ENCODE results near the gene CTXN3.
A peak's percentile ranks its signal among the peaks of the same experiment; 100 is the strongest.

CTXN3 gene

DNA sequence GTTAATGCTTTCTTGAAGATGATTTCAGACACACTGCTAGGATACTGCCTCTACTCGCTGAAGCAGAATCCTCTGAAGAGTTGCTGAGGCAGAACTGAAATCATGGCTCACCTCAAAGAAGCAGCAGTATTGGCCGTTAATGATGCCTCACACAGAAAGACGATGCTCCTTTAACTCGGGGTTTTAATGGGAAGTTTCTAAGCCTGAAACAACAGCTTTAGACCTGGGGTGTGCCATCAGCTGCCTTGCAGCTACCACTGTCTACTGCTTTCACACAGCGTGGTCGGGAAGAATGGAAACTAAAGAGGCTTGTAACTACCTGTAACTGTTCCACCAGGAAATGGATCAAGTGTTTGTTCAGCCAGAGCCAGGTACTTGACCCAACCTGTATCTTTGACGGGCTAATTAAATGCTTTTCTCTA is at the start of gene CTXN3:
Gene CTXN3 (plus strand): TSS at position 65 of the 422 bp plus-strand sequence. CDS start 8,440 bp downstream, outside the sequence.
- DNase-seq, result peak; percentile 3

DNA sequence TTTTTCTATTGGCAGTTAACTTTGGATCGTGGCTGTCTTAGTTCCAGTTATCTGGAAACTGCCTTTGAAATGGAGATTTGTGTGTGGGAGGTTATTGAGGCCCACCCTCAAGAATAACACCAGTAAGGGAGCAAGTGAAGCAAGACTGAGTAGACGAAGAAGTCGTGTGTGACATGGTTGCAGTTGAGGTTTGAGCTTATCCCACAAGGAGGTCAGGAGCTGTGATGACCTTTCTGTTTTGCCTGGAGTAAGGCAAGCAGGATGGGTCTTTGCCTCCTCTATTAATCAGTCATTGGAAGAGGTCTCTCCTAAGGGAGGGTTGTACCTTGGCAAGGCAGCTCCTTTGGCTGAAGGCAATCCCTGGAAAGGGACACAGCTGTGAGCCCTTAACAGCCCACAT is 49.6 kb upstream of the CTXN3 start:
- no peak for DNase-seq

DNA sequence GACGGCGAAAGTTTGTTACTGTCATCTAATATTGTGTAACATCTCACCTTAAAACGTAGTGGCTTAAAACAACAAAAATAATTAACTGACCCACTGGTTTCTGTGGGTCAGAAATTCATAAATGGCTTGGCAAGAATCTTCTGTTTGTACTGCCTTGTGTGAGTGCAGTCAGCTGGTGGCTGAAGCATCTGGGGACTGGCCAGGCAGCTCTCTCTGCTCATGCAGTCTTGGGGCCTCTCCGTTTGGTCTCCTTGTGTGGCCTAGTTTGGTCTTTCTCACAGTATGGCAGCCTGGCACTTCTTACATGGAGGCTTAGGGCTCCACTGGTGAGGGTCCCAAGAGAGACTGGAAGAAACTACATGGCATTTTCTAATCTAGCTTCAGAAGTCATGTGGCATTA is 49.0 kb upstream of the CTXN3 start:
- DNase-seq, result no peak

DNA sequence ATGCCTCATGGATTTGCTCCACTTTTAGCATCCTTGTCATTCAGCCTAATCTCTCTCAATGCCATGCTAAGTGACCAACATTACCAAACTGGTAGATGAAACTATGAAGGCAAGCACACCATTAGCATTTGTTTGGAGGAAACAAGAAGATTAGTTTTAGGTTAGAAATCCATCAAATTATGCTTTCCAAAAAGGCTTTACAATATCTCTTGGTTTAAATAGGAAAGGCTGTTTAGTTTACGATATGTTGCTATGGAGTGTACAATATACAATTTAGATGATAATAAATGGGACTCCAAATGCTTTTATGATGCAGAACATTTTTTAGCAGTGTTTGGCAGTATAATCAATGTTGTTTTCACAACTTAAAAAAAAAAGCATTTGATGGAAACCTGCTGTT is 47.8 kb upstream of the CTXN3 start:
- DNase-seq, result no peak

DNA sequence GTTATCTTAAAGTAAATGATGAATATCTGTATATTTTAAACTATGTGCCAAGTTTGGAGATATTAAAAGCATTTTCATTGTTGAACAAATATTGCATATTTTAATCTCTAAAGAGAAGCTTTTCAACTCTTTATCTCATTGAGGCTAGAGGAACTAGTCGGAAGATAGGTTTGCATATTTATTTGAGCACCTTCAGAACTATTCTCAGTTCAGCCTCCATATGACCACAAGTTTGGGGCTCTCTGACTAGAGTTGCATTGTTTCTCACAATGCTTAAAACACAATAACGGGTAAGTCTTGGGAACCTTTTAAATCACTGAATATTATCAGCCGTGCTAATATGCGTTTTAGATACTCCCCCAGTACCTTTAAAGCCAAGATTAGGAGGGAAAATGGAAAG is 47.3 kb upstream of the CTXN3 start:
- DNase-seq, result no peak

DNA sequence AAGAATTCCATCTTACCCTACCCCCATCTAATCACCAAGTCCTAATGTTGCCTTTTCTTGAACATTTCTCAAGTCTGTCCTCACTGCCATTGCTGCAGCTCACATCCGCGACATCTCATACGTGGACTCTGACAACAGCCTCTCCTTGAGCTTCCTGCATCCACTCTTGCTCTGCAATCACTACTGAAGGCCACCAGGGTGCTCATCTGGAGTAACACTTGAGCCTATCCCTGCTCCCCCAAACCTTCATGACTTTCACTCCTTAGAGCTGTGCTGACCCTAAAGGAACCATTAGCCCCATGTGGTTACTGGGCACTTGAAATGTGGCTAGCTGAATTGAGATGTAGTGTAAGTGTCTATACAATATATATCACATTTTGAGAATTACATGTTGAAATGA is 46.4 kb upstream of the CTXN3 start:
- DNase-seq, result no peak

DNA sequence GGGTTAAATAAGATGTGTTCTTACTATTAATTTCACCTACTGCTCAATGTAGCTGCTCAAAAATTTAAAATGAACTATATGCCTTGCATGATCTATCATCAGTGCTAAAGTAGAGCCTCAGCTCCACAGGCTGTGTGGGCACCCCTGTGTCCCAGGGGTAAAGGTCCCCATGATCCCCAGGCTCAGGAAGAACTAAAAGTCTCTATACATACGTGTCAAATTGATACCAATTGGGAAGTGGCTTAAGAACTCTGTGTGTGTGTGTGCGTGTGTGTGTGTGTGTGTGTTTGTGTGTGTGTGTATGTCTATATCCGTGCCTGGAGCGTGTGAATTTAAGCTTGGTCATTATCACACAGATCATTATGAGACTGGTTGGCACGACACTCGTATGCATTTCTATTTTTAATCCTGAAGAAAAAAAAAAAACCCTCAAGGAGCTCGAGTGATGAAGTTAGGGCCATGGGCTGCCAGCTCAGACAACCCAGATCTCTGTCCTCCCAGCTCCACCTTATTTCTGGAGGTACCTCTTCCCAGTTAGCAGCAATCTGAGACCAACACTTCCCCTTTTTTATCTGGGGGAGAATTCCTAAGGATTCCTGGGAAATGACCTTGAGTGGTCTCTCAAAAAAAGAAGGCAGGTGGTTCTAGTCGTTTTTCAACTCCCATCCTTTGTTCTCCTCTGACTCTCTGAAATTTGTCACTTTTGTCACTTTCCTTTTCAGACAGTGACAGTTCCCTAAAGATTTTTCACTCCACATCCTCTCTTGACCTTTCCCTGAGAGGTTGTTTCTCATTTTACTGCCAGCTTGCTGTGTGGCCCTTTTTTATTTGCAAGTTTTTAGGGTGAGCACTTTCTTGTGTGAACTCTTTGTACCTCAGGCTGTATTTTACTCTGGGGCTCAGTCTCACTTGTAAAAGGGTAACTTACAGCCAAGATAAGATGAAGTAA is 45.7 kb upstream of the CTXN3 start:
- no peak for DNase-seq

DNA sequence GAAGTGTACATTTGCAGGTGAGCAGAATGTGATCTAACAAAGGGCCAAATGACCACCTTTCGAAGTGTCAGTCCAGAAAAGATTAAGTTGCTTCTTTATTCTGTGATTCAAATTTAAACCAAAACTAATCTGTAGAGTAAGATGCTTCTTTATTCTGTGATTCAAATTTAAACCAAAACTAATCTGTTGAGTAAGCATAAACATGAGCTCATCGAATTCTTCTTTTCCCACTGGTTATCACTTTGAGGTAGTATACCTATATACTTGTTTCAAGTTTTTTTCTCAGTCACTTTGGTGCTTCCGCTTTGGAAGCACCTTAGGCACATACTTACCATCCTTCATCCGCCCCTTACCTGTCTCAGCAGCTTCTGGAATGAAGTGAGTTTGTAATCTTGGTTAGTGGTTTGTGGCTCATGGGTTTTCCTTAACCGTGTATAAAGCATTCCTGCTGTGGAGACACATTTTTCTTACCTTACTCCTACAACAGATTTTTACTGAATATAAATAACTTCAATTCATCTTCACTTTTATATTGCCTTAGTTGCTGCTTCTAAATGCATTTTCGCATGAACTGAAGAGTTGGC is 40.7 kb upstream of the CTXN3 start:
- DNase-seq, result no peak

DNA sequence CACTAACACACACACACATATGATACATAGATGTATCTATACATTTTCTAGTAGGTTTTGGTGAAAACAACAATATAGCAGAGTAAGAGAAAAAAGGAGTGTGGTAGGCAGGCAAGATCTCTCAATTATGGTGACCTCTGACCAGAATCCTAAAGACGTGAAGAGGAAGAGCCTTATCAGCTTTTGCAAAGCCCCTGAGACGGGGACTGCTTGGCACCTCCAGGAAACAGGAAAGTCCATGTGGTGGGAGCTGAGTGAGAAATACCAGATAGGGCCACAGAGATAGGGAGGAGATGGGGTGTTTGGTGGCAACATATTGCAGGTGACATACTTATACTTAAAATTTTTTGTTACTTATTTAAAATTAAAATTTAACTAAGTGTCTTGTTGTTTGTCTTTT is 39.9 kb upstream of the CTXN3 start:
- DNase-seq, result no peak

DNA sequence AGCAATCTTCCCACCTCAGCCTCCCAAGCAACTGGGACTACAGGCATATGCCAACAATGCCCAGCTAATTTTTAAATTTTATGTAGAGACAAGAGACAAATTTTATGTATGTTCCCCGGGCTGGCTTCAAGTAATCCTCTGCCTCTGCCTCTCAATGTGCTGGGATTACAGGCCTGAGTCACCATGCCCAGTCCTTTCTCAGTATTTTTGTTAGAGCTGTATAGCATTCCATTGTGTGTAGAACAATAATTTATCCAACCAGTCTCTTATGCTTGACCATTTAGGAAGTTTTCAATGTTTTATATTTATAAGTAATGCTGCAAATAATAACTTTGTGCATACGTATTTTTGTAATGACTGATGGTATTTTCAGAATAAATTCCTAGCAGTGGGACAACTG is 38.9 kb upstream of the CTXN3 start:
- no peak for DNase-seq

DNA sequence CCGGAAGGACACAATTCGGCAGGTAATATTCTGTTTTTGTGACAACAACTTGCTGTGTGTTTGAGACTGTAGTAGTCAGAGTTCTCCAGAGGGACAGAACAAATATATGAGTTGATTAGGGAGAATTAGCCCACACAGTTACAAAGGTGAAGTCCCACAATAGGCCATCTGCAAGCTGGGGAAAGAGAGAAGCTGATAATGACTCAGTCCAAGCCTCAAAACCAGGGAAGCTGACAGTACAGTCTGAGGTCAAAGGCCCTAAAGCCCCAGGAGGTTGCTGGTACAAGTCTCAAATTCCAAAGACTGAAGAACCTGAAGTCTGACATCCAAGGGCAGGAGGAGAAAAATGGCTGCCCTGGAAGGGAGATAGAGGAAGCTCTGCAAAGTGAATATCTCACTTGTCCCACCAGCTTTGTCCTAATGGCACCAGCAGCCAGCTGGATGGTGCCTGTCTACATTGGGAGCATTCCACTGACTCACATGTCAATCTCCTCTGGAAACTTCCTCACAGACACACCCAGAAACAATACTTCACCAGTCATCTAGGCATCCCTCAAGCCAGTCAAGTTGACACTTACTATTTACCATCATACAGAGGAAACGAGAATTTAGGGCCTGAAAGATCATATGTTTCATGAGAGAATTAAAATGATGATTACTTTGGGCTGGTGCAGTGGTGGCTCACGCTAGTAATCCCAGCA is 36.3 kb upstream of the CTXN3 start:
- DNase-seq, result no peak

DNA sequence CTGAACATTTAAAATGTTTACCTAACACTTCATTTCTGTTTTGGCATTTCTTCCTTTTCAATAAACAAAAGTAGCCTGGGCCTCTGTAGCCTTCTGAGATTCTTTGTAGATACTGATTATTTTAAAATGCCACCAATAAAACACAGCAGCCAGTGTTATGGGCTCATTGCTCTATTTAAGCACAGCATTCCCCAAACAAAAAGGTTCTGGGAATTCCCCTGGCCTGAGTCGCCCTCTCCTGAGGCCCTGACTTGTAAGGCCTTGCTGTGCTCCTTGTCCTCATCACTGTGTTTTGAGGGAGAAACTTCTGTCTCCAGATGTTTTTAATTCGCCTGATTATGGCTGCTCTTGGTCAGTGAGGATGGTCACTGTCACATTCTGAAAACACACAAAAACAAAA is 33.0 kb upstream of the CTXN3 start:
- no peak for DNase-seq

DNA sequence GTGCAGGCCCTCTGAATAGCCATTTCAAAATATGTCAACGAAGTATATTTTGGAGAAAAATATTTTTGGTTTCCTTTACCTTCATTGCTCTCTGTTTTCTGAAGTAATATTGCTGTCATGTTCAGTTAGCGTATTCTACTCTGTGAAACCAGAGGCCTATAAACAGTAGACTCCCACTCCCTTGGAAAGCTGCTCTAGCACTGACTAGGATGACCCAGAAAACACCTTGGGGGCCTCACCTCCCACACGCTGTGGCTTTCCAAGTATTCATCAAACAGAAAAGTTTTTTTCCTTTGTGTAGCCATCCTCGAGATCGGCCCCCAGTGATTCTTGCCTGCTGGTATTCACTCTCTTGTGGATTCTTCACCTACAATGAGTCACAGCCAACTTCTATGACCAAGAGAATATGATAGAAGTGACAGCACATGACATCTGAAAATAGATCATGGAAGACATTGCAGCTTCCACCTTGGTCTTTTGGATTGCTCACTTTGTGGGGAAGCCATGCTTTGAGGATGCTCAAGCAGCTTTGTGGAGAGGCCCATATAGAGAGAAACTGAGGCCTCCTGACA is 28.9 kb upstream of the CTXN3 start:
- DNase-seq, result no peak

DNA sequence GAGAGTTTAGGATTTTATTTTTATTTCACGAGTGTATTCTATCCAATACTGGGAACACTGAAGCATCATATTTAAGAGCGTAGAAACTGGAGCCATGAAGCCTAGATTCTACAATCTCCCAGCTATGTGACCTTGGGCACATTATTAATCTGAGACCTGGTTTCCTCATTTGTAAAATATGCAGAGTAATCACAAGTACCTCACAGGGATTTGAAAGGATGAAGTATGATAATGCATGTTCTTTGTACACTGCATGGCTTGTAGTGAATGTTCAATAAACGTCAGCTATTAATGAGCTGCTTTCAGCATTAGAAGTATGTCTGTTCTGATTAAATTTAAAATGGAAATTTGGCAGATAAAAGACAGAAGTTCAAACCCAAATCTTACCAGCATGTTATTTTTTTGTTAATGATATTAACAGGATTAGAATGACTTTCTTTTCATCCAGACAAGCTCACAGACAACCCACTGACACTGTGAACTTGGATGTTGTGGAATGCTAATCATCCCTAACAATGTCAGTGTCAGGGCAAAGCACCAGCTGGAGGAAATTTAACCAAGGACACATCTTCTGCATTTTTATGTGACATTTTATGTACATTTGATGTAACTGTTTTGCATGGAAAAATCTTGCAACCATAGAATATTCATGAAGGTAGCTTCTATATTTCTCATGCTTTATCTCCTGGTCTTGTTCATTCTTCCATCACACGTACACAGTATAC is 27.1 kb upstream of the CTXN3 start:
- no peak for DNase-seq

DNA sequence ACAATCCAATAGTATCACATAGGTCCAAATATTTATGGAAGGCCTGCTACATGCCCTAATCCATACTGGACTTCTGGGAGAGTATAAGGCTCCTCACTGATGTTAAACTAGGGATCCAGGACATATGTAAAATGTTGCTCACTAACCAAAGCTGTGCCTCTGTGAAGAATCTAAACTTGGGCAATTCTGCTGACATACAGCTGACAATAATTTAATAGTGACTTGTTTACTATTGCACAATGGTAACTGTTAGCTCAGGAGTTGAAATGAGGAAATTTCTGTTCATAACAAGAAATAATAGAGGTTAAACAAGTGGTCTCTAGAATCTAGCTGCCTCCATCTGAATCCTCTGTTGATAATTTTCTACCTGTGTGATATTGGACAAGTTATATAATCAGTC is 14.9 kb upstream of the CTXN3 start:
- DNase-seq, result no peak

DNA sequence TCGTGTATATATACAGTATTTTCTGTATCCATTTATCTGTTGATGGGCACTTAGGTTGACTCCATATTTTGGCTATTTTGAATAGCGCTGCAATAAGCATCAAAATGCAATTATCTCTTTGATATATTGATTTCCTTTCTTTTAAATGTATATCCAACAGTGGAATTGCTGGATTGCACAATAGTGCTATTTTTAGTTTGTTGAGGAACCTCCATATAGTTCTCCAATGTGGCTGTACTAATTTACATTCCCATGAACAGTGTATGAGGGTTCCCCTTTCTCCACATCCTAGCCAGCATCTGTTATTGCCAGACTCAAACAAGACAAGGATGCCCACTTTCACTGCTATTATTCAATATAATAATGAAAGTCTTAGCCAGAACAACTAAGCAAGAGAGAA is 9.1 kb upstream of the CTXN3 start:
- no peak for DNase-seq

DNA sequence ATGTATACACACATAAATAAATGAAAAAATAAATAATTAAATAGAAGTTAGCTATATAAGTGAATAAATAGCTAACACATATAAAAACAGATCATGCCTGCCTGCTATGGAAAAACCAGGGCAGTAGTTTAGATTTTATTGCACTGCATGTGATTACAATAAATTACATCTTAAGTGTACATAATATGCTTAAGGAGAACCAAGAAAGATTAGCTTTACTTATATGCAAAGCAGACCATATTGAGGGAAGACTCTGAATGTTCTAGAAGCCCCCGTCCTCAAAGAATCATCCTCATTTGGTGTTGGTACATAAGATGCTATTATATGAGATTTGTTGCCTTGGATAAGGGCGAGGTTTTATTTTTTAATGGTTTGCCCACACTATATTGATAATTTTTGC is 5.9 kb upstream of the CTXN3 start:
- no peak for DNase-seq

DNA sequence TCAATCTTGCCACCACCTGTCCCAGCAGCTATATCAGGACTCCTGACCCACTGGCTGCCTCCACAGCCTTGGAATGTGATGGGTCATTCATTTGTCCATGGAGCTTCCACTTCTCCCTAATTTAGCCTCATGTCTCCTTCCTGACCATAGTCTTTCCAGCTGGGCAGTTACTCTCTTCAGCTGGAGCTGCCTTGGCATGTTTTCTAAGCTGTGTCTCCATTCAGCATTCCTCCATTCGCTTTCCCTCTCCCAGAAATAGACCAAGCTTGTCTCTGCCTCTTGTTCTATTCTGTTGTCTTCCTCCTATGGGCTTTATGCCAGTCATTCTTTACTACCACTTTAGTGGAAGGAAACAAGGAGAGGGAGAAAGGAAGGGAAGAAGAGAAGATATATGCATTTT is 5.3 kb upstream of the CTXN3 start:
- no peak for DNase-seq

DNA sequence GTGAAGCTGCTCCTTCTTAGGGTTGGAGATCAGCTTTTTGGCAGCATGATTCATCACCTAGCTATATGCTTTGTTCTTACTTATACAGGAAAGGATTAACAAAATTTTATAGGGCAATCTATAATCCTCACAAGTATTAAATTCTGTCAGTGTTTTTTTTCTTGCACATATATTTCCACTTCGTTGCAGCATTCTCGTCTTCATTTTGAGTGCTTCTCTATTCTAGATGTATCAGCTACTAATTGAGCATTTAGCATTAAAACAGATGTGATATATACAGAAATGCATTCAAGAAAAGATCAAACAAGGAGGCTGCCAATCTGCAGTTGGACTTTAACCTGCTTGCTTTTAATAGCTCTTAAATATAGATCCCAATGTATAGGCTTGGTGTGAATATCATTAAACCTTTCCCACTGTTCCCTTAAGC is 3.6 kb upstream of the CTXN3 start:
- DNase-seq, result no peak

DNA sequence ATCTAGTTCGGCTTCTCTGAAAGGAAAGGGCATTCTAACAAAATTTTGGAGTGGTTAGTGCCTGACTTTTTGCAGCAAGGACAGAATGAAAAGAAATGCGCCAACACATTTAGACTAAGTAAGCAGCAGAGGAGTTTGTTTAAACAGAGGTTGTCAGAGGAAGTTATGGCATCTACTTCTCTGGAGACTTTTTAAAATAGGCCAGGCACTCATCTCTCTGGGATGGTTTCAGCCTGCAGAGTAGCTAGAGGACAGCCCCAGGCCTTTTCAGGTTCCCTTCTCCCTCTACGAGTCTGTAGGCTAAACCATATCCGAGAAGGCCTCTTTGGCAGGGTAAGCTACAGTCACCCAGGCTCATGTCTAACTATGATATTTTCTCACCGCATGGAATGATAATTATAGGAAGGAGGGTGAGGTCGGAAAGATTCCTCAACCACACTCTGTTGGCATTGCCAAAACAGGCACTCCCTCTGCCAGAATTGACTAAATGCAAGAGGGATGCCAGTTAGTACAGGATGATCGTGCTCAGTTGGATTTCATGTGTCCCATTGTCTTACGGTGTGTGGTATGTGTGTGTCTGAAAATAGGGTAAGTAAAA is 1.4 kb upstream of the CTXN3 start:
- DNase-seq, result no peak

DNA sequence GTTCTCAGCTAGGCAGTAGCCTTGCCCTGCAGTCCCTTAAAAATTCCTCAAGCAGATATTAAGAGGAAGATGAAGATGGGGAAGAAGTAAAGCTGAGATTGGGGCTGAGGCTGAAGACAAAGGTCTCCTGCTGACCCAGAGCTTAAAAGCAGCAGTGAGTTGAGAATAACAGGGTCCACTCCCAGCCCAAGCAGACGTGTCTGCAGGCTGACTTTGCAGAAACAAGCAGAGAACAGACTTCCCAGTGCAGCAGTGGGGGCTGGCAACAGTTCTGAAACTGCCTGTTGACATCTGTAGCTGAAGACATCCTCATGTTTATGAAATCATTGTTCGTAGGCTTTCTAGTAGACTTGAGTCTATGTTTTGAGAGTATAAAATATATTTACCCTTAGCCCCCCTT is 1.1 kb downstream of the CTXN3 start:
- no peak for DNase-seq

DNA sequence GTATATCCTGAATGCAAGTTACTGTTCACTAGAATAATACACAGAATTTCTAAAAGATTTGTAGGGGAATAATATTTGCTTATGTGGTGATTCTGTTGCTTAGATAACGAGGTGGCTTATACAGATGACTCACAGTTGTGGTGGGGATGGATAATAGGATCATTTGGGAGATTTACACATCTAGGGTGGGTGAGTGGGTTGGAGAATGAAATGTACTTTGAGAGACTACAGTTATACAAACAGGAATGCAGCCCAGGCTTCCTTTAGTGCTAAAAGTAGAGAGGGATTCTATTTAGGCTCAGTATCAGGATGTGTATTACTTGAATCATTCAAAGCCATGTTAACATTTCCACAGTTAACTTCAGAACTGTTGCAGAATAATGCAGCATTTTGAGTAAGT is 1.8 kb downstream of the CTXN3 start:
- DNase-seq, result no peak
